HG02798 (cell line): ENCODE results near the gene HOXB8.
A peak's percentile ranks its signal among the peaks of the same experiment; 100 is the strongest.

Source experiments
- ATAC-seq: cut with Tn5 transposase; IDR thresholded peaks from one replicate; pipeline ENCODE4 v1.9.1; 2021; ENCODE audit warnings: mild to moderate bottlenecking; ENCODE audit not compliant: unreplicated experiment, poor library complexity

The HOXB8 gene

GRCh38 chr17:48637323-48638260 is 22.5 kb upstream of the HOXB8 start:
- no peak for ATAC-seq

GRCh38 chr17:48636177-48637018 is 21.3 kb upstream of the HOXB8 start:
- ATAC-seq: peak; percentile 58

GRCh38 chr17:48634493-48635208 is 19.6 kb upstream of the HOXB8 start:
- no peak for ATAC-seq

GRCh38 chr17:48633266-48633677 is 18.2 kb upstream of the HOXB8 start:
- no peak for ATAC-seq

- no peak for ATAC-seq
Measured at GRCh38 chr17:48632579-48633265, 17.6 kb upstream of the HOXB8 start.

GRCh38 chr17:48631693-48632578 is 16.8 kb upstream of the HOXB8 start:
- no peak for ATAC-seq

- no peak for ATAC-seq
Measured at GRCh38 chr17:48630925-48631692, 16.0 kb upstream of the HOXB8 start.

- no peak for ATAC-seq
Measured at GRCh38 chr17:48630009-48630924, 15.2 kb upstream of the HOXB8 start.

- no peak for ATAC-seq
Measured at GRCh38 chr17:48629411-48629759, 14.3 kb upstream of the HOXB8 start.

- ATAC-seq: no peak
Measured at GRCh38 chr17:48628649-48629410, 13.7 kb upstream of the HOXB8 start.

GRCh38 chr17:48627623-48628521 is 12.8 kb upstream of the HOXB8 start:
- ATAC-seq: no peak

GRCh38 chr17:48627118-48627597 is 12.1 kb upstream of the HOXB8 start:
- ATAC-seq: no peak

- ATAC-seq: no peak
Measured at GRCh38 chr17:48626245-48627117, 11.4 kb upstream of the HOXB8 start, which contains the start of gene HOXB9. HOXB9 (minus strand) TSS chr17:48626358; CDS start chr17:48626269, 89 bp downstream.

- peak; percentile 42 for ATAC-seq
Measured at GRCh38 chr17:48625495-48626244, 10.6 kb upstream of the HOXB8 start.
